G401 (cell line): ENCODE data around the gene CSF2. TPM values are rescaled to one million over a fixed set of nuclear protein-coding genes. Genes with fewer than 3 reads are reported as not detected.

ENCODE experiments used
- DNase-seq: peaks from one replicate; pipeline ENCODE4 v3.0.0-alpha.2; 2015; ENCODE audit warnings: low spot score
- in situ Hi-C: cut with HindIII; loops from 2 replicates; pipeline ENCODE4 v1.10.0; 2016; ENCODE audit warnings: low sequenced_read_pairs, mixed read lengths
- total RNA-seq: library from RNA; depleted of rRNA; stranded (reverse); fragments of >200 nt; shearing (Covaris generic); gene quantifications from 2 replicates; pipeline ENCODE4 v1.2.3, GENCODE V29; 2014

Gene CSF2
- total RNA-seq, 1 experiment from 2014 or later = not detected

GRCh38 chr5:132081458-132081857 lies 7.9 kb downstream of the CSF2 start:
- in situ Hi-C loops = no loop called here
- no peak for DNase-seq

GRCh38 chr5:132082329-132083023 lies 8.9 kb downstream of the CSF2 start:
- DNase-seq = no peak
- in situ Hi-C loops = no loop called here

- no peak for DNase-seq
- in situ Hi-C loops = no loop called here
Observed at GRCh38 chr5:132083071-132083678, 9.6 kb downstream of the CSF2 start.

GRCh38 chr5:132085686-132086085 lies 12.1 kb downstream of the CSF2 start:
- DNase-seq = no peak
- in situ Hi-C loops = no loop called here

GRCh38 chr5:132086277-132086794 lies 12.7 kb downstream of the CSF2 start:
- peak; percentile 61 for DNase-seq
- in situ Hi-C loops = no loop called here

GRCh38 chr5:132087176-132087575 lies 13.6 kb downstream of the CSF2 start:
- in situ Hi-C loops = no loop called here
- DNase-seq = peak; percentile 80

GRCh38 chr5:132087661-132088060 lies 14.1 kb downstream of the CSF2 start:
- DNase-seq = no peak
- in situ Hi-C loops = no loop called here

GRCh38 chr5:132089363-132089762 lies 15.8 kb downstream of the CSF2 start:
- in situ Hi-C loops = no loop called here
- DNase-seq = no peak

- in situ Hi-C loops = no loop called here
- DNase-seq = peak; percentile 8
Observed at GRCh38 chr5:132090107-132090506, 16.5 kb downstream of the CSF2 start.

GRCh38 chr5:132093271-132093670 lies 19.7 kb downstream of the CSF2 start:
- in situ Hi-C loops = no loop called here
- no peak for DNase-seq

- DNase-seq = no peak
- in situ Hi-C loops = no loop called here
Observed at GRCh38 chr5:132094393-132095076, 20.9 kb downstream of the CSF2 start.

- no peak for DNase-seq
- in situ Hi-C loops = no loop called here
Observed at GRCh38 chr5:132095077-132095410, 21.5 kb downstream of the CSF2 start.

GRCh38 chr5:132095424-132095972 lies 21.9 kb downstream of the CSF2 start:
- in situ Hi-C loops = no loop called here
- no peak for DNase-seq

GRCh38 chr5:132096904-132097303 lies 23.3 kb downstream of the CSF2 start:
- in situ Hi-C loops = no loop called here
- DNase-seq = no peak

GRCh38 chr5:132098151-132098594 lies 24.6 kb downstream of the CSF2 start:
- in situ Hi-C loops = no loop called here
- no peak for DNase-seq

GRCh38 chr5:132098621-132099020 lies 25.0 kb downstream of the CSF2 start:
- in situ Hi-C loops = no loop called here
- DNase-seq = no peak

GRCh38 chr5:132099076-132099748 lies 25.6 kb downstream of the CSF2 start:
- in situ Hi-C loops = no loop called here
- DNase-seq = no peak

- in situ Hi-C loops = no loop called here
- DNase-seq = no peak
Observed at GRCh38 chr5:132099905-132100304, 26.3 kb downstream of the CSF2 start.

GRCh38 chr5:132100672-132101261 lies 27.2 kb downstream of the CSF2 start:
- DNase-seq = no peak
- in situ Hi-C loops = no loop called here
